Measurements from ENCODE around the gene CUX1.
A peak's percentile ranks its signal among the peaks of the same experiment; 100 is the strongest.
"Not testable (repeated sequence)": the region's sequence is repeated elsewhere in the genome, so short reads cannot be mapped to it uniquely, and the experiment has no call there.

The CUX1 gene

DNA sequence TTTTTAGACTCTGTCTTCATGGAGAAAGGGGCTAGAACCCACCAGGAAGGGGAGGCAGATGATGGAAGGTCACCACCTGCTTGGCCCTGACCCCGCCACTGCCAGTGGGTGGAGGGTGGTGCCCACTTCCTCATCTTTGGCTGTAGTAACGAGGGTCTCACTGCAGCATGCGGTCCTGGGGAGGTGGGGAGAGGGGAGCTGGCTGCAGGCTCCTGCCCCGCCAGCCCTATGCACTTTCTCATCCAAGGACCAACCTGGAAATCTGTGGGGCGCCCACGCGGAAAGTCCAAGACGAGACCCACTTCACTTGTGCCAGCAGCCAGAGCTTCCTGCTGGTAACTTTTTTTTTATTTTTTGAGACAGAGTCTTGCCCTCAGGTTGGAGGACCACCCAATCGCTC, 101.0 kb downstream of the CUX1 start:
- no peak overlapping the region for H3K27ac ChIP-seq
- TF ChIP-seq CTCF (conservative IDR thresholded peaks at IDR 0.05) = no peak

GRCh38 chr7:101919363-101920115, 102.1 kb downstream of the CUX1 start:
- no peak for TF ChIP-seq CTCF (conservative IDR thresholded peaks at IDR 0.05)
- H3K27ac ChIP-seq = no peak overlapping the region

GRCh38 chr7:101921061-101921460, 103.6 kb downstream of the CUX1 start:
- TF ChIP-seq CTCF (conservative IDR thresholded peaks at IDR 0.05) = no peak
- H3K27ac ChIP-seq = no peak overlapping the region

DNA sequence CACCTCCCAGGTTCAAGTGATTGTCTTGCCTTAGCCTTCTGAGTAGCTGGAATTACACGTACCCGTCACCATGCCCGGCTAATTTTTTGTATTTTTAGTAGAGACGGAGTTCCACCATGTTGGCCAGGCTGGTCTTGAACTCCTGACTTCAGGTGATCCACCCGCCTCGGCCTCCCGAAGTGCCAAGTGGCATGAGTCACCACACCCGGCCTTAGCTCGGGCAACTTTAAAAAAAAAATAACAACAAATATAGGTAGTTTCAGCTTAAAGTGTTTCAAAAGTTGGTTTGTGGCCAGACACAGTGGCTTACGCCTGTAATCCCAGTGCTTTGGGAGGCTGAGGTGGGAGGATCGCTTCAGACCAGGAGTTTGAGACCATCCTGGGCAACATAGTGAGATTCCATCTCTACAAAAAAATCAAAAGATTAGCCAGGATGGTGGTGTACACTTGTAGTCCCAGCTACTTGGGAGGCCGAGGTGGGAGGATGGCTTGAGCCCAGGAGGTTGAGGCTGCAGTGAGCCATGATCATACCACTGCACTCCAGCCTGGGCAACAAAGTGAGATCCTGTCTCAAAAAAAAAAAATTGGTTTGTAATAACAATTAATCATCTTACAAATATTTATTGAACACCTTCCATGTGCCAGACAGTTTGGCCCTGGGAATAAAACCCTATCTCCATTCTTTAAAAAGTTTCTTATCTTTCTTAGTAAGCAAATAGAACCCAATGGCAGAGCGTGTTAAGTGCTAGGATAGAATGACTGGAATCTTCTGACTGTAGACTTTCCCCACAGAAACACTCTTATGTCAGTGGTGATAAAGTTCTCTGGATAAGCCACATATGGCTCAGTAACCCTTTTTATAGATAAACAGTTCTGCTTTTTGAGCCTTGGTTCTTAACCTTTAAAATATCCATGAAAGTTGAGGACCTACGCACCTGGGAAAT, 104.4 kb downstream of the CUX1 start:
- H3K27ac ChIP-seq = not testable (repeated sequence)

DNA sequence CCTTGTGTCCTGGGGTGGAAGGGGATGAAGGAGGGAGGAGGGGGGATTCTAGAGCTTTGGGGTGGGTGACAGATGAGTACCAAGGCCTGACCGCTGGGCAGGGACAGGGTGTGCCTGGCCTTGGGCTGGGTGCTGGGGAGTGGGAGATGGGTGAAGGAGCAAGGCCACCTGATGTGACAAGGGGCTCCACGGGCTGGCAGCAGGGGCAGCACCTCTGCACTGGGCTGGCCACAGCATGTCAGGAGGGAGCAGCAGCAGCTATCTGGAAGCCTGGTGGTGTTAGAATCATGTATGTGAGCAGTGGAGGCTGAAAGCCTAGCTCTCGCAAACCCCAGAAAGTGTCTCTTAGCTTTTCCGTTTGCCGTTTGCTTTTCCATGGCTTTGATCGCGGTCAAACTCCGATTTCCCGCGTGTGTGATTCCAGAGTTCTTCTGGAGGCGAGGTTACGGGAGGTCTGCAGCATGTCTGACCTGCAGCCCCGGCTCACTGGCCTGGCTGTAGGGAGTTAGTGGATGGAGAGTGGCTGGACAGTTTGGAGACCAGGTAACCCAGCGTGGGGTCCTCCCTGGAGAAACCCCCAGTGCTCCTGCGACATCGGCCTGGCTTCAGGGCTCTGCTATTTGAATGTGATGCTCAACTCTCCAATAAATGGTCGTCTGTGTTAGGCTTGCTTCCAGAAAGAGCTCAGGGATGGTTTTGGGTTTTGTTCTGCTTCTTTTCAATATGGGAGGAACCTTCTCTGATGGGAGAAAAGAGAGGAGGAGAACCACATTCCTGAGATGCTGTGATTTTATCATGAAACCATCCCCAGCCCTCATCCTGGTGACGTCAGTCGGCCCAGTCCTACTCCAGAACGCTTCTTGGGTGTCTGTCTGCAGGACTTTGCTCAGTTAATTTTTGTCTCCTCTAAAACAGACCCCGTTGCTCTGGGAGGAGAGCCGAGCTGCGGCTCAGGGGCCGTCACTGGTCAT, 105.5 kb downstream of the CUX1 start:
- no peak for TF ChIP-seq CTCF (conservative IDR thresholded peaks at IDR 0.05)
- peak overlapping the region; percentile 34 for H3K27ac ChIP-seq

GRCh38 chr7:101923602-101923985, 106.2 kb downstream of the CUX1 start:
- H3K27ac ChIP-seq = peak overlapping the region; percentile 34

More at GRCh38 chr7:101923602-101923985, 106.2 kb downstream of the CUX1 start:
- no peak for TF ChIP-seq CTCF (conservative IDR thresholded peaks at IDR 0.05)

Measured in VCaP (cell line).